ENCODE data around the gene KHDC1L.

DNA sequence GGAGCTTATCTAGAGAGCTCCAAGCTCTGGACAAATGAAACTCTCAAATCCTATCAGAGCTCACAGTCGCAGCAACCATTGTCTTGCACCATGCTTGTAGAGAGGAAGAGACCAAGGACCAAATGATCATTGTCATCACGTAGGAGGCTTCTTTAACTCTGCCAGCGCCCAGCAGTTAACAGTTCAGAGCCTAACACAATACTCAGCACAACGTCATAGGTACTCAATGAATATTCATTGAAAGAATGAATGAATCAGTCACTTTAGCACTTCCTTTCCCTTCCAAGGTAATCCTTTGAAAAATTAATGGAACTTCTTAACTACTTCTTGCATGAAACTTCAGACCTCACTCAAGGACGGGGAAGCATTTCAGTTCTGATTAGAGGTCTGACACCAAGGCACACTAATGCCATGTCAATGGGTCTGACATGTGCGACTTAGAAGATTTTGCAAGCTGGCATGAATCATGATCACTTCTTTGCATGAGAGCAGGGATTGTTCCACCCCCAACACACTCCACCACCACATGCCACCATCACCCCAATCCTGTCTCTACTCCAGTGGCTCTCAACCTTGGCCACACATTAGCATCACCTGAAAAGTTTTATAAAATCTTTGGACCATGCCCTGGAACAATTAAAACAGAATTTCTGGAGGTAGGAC lies 45.1 kb downstream of the KHDC1L start:
- TF ChIP-seq POLR2AphosphoS5 (IDR thresholded peaks at IDR 0.05; ENCODE audit: low read depth), result no peak
- TF ChIP-seq, protein P1, sequence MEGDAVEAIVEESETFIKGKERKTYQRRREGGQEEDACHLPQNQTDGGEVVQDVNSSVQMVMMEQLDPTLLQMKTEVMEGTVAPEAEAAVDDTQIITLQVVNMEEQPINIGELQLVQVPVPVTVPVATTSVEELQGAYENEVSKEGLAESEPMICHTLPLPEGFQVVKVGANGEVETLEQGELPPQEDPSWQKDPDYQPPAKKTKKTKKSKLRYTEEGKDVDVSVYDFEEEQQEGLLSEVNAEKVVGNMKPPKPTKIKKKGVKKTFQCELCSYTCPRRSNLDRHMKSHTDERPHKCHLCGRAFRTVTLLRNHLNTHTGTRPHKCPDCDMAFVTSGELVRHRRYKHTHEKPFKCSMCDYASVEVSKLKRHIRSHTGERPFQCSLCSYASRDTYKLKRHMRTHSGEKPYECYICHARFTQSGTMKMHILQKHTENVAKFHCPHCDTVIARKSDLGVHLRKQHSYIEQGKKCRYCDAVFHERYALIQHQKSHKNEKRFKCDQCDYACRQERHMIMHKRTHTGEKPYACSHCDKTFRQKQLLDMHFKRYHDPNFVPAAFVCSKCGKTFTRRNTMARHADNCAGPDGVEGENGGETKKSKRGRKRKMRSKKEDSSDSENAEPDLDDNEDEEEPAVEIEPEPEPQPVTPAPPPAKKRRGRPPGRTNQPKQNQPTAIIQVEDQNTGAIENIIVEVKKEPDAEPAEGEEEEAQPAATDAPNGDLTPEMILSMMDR (IDR thresholded peaks at IDR 0.05; ENCODE audit: insufficient read depth, low read length), result no peak
